IMR-90 (cell line): Measurements from ENCODE around the gene NCOA7.

Source experiments
- CEBPB ChIP-seq: IDR thresholded peaks from 2 replicates; pipeline ENCODE4 v1.6.1; 2012; ENCODE audit warnings: low read depth, low read length, improper control_type of control experiment
- CHD1 ChIP-seq: IDR thresholded peaks from 2 replicates; pipeline ENCODE4 v1.6.1; 2012; ENCODE audit warnings: low read depth, low read length, improper control_type of control experiment
- CTCF ChIP-seq: conservative IDR thresholded peaks from 2 replicates; pipeline ENCODE4 v1.5.1; 2012; ENCODE audit warnings: mild to moderate bottlenecking, low read depth, low read length, improper control_type of control experiment
- MXI1 ChIP-seq: IDR thresholded peaks from 2 replicates; pipeline ENCODE4 v1.6.1; 2012; ENCODE audit warnings: low read depth, mild to moderate bottlenecking, low read length, moderate library complexity, borderline replicate concordance
- POLR2A ChIP-seq: IDR thresholded peaks from 2 replicates; pipeline ENCODE4 v1.6.1; 2012; ENCODE audit warnings: mild to moderate bottlenecking, low read depth, low read length
- RFX5 ChIP-seq: IDR thresholded peaks from 2 replicates; pipeline ENCODE4 v1.8.0; 2012; ENCODE audit warnings: low read depth, mild to moderate bottlenecking, low read length, moderate library complexity
- USF2 ChIP-seq: fragments of 150-350 bp; IDR thresholded peaks from 2 replicates; pipeline ENCODE4 v1.6.1; 2017; ENCODE audit warnings: mild to moderate bottlenecking, antibody characterized with exemption, low read length, low read depth

GRCh38 chr6:125791151-125791819, 525 bp downstream of the NCOA7 start:
- TF ChIP-seq CTCF (peak; percentile 56), POLR2A (no peak), RFX5 (no peak), CHD1 (no peak), USF2 (no peak), MXI1 (no peak), CEBPB (no peak)
